Natural killer cell (primary cell): ENCODE data around the gene ZNF750. TPM values are rescaled to one million over a fixed set of nuclear protein-coding genes. Genes with fewer than 3 reads are reported as not detected.

ENCODE experiments used
- ATAC-seq, 3 donors: fragments of 150-1000 bp in 2 of 3; fragments of 200-7000 bp in 1 of 3; cut with Tn5 transposase; 1 replicate in 1 of 3; 2 replicates in 2 of 3; pipeline ENCODE4 v1.10.0; 2021; ENCODE audit warnings: mild to moderate bottlenecking in 2 of 3, moderate library complexity in 2 of 3
- DNase-seq, 2 donors: peaks; one replicate each; pipeline versions ENCODE4 v3.0.0 to v3.0.0-alpha.2; 2013 to 2021; ENCODE audit warnings: mixed read lengths in 1 of 2
- H3K27ac ChIP-seq: one replicate; pipeline ENCODE4 v1.5.1; 2013; ENCODE audit warnings: mild to moderate bottlenecking, low read length
- H3K27me3 ChIP-seq: one replicate; pipeline ENCODE4 v1.6.1; 2013; ENCODE audit warnings: low read length; ENCODE audit not compliant: control insufficient read depth, insufficient read depth
- H3K36me3 ChIP-seq: one replicate; pipeline ENCODE4 v1.6.1; 2013; ENCODE audit warnings: low read length; ENCODE audit not compliant: control insufficient read depth, insufficient read depth
- H3K4me1 ChIP-seq: one replicate; pipeline ENCODE4 v1.6.1; 2013; ENCODE audit warnings: low read length; ENCODE audit not compliant: control insufficient read depth, insufficient read depth
- H3K4me3 ChIP-seq: one replicate; pipeline ENCODE4 v1.5.1; 2013; ENCODE audit warnings: low read length
- H3K9me3 ChIP-seq: one replicate; pipeline ENCODE4 v1.6.1; 2013; ENCODE audit warnings: low read length; ENCODE audit not compliant: control insufficient read depth, insufficient read depth
- H3K27ac Mint-ChIP-seq, 2 donors: one replicate each; pipeline ENCODE4 v1.8.0; 2022; ENCODE audit warnings: mild to moderate bottlenecking in 2 of 2, mixed read lengths in 2 of 2, moderate library complexity in 1 of 2
- H3K27me3 Mint-ChIP-seq, 2 donors: one replicate each; pipeline ENCODE4 v1.8.0; 2022; ENCODE audit warnings: low read depth in 2 of 2, mixed read lengths in 2 of 2
- H3K36me3 Mint-ChIP-seq: one replicate; pipeline ENCODE4 v1.8.0; 2022; ENCODE audit warnings: mixed read lengths
- H3K4me1 Mint-ChIP-seq, 2 donors: one replicate each; pipeline ENCODE4 v1.8.0; 2022; ENCODE audit warnings: mixed read lengths in 2 of 2
- H3K4me3 Mint-ChIP-seq: one replicate; pipeline ENCODE4 v1.8.0; 2022; ENCODE audit warnings: mild to moderate bottlenecking, moderate library complexity, mixed read lengths
- H3K9me3 Mint-ChIP-seq, 2 donors: one replicate each; pipeline ENCODE4 v1.8.0; 2022; ENCODE audit warnings: mixed read lengths in 2 of 2
- CTCF ChIP-seq: fragments of 200-600 bp; IDR thresholded peaks from one replicate; pipeline ENCODE4 v1.8.0; 2022; ENCODE audit warnings: antibody characterized with exemption
- WGBS: methylation state at CpG from one replicate; pipeline ENCODE4 v1.1.7; 2013; ENCODE audit warnings: missing lambda C conversion rate; ENCODE audit not compliant: insufficient coverage; 5-methylcytosine and 5-hydroxymethylcytosine counted together
- intact Hi-C: fragments of 100-400 bp; cut with micrococcal nuclease; formaldehyde crosslinking; loops from one replicate; pipeline ENCODE4 v1.14.2; 2022
- total RNA-seq, 4 donors: library from RNA; stranded (reverse); fragments of 120-200 nt in 1 of 4; gene quantifications; one replicate each; pipeline versions ENCODE4 v1.2.3 to v1.2.4, GENCODE V29; 2013 to 2022

The ZNF750 gene
- total RNA-seq, 3 donors from 2014 or later (not counting 1 experiment from before 2014, with no cell fraction given): not detected

GRCh38 chr17:82831041-82831817, 8.6 kb downstream of the ZNF750 start:
- no peak for ATAC-seq
- Mint-ChIP-seq H3K27ac (no peak overlapping the region), H3K9me3 (no peaks in the 10 kb centered on the region), H3K36me3 (no peaks in the 10 kb centered on the region), H3K4me3 (no peak overlapping the region), H3K4me1 (peaks cover 10 to 21% of the 10 kb centered on the region in 2 donors), H3K27me3 (no peaks in the 10 kb centered on the region)
- no peak overlapping the region for H3K27ac ChIP-seq
- no peaks in the 10 kb centered on the region for H3K9me3 ChIP-seq
- H3K4me1 ChIP-seq: peaks cover 8% of the 10 kb centered on the region
- intact Hi-C loops: no loop called here
- DNase-seq: no peak
- WGBS: 98% methylated on average over 29 of the region's 29 CpGs
- H3K4me3 ChIP-seq: no peak overlapping the region
- TF ChIP-seq CTCF: no peak
- H3K27me3 ChIP-seq: no peaks in the 10 kb centered on the region
- no peaks in the 10 kb centered on the region for H3K36me3 ChIP-seq

GRCh38 chr17:82830249-82830661, 9.6 kb downstream of the ZNF750 start:
- Mint-ChIP-seq H3K4me1 (peaks cover 10 to 21% of the 10 kb centered on the region in 2 donors), H3K27ac (no peak overlapping the region), H3K9me3 (no peaks in the 10 kb centered on the region), H3K36me3 (no peaks in the 10 kb centered on the region), H3K27me3 (no peaks in the 10 kb centered on the region), H3K4me3 (no peak overlapping the region)
- H3K36me3 ChIP-seq: no peaks in the 10 kb centered on the region
- ATAC-seq (no peak), DNase-seq (no peak)
- peaks cover 8% of the 10 kb centered on the region for H3K4me1 ChIP-seq
- WGBS: 97% methylated on average over 22 of the region's 22 CpGs
- intact Hi-C loops: no loop called here
- no peak overlapping the region for H3K27ac ChIP-seq
- TF ChIP-seq CTCF: no peak
- H3K9me3 ChIP-seq: no peaks in the 10 kb centered on the region
- H3K4me3 ChIP-seq: no peak overlapping the region
- H3K27me3 ChIP-seq: no peaks in the 10 kb centered on the region

GRCh38 chr17:82828875-82829487, 10.8 kb downstream of the ZNF750 start:
- Histone ChIP-seq H3K9me3 (no peaks in the 10 kb centered on the region), H3K27ac (no peak overlapping the region), H3K27me3 (no peaks in the 10 kb centered on the region), H3K36me3 (no peaks in the 10 kb centered on the region), H3K4me1 (peaks cover 8% of the 10 kb centered on the region), H3K4me3 (no peak overlapping the region)
- Mint-ChIP-seq H3K27me3 (no peaks in the 10 kb centered on the region), H3K4me3 (no peak overlapping the region), H3K27ac (no peak overlapping the region), H3K36me3 (no peaks in the 10 kb centered on the region), H3K4me1 (peaks cover 10 to 21% of the 10 kb centered on the region in 2 donors), H3K9me3 (no peaks in the 10 kb centered on the region)
- 95% methylated on average over 25 of the region's 26 CpGs for WGBS
- ATAC-seq (no peak), DNase-seq (no peak)
- intact Hi-C loops: no loop called here
- no peak for TF ChIP-seq CTCF
